Motor neuron (in vitro differentiated cells): ENCODE data around the gene KANTR. TPM values are rescaled to one million over a fixed set of nuclear protein-coding genes. Genes with fewer than 3 reads are reported as not detected.
A peak's percentile ranks its signal among the peaks of the same experiment; 100 is the strongest.

ENCODE experiments used
- ATAC-seq, 8 experiments: fragments of 200-7000 bp; cut with Tn5 transposase; replicated peaks in 6 of 8; 2 replicates each; pipeline ENCODE4 v1.8.0; 2021; ENCODE audit warnings: mild to moderate bottlenecking in 8 of 8, moderate library complexity in 8 of 8
- H3K27ac ChIP-seq, 2 donors: fragments of 250-450 bp; sonication (Bioruptor Pico); 2 replicates each; pipeline ENCODE4 v1.9.0; 2021; ENCODE audit warnings: antibody characterized with exemption in 2 of 2, mild to moderate bottlenecking in 2 of 2, moderate library complexity in 1 of 2
- H3K4me1 ChIP-seq, 2 donors: fragments of 250-450 bp; sonication (Bioruptor Pico); replicated peaks in 1 of 2; 2 replicates each; pipeline ENCODE4 v1.6.1; 2021; ENCODE audit warnings: antibody characterized with exemption in 2 of 2, mild to moderate bottlenecking in 2 of 2, moderate library complexity in 1 of 2
- H3K4me3 ChIP-seq, 5 donors: fragments of 250-450 bp; sonication (Bioruptor Pico); 2 replicates each; pipeline ENCODE4 v1.9.0; 2021; ENCODE audit warnings: antibody characterized with exemption in 5 of 5, mild to moderate bottlenecking in 5 of 5, moderate library complexity in 4 of 5
- WGBS, 10 experiments: fragments of 450-650 bp; shearing (Covaris generic); methylation state at CpG; one replicate each; pipeline ENCODE4 v1.0.0; 2022; 5-methylcytosine and 5-hydroxymethylcytosine counted together
- in situ Hi-C, 9 experiments: fragments of 400-800 bp; cut with MboI; loops; one replicate each; pipeline ENCODE4 v1.15.0; 2021; ENCODE audit warnings: low sequenced_read_pairs in 9 of 9, low pct_unique_long_range_greater_than_20kb in 2 of 9; ENCODE audit not compliant: unreplicated experiment in 9 of 9
- total RNA-seq, 8 experiments: library from RNA; unstranded; fragments of 300-600 nt; gene quantifications; 2 replicates each; pipeline versions ENCODE4 v1.2.3 to v1.2.4, GENCODE V29; 2022

KANTR gene
- total RNA-seq, 8 experiments from 2014 or later: 7.0 to 26.9 (median 18.3) TPM

DNA sequence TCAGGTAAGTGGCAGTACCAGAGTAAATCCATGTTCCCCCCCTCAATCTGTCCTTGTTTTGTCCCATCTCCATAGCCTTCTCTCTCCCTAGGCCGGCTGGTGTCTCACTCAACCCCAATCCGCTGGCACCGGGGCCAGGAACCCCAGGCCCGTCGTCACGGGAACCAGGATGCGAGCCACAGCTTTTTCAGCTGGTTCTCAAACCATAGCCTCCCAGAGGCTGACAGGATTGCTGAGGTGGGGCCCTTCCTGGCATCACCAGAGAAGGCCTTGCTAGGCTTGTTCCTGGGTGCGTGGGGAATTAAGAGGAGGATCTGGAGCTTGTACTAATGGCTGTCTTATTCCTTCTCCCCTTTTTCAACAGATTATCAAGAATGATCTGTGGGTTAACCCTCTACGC lies 9.1 kb upstream of the KANTR start:
- in situ Hi-C loops: no loop called here
- no peak overlapping the region for H3K27ac ChIP-seq
- no peak overlapping the region for H3K4me3 ChIP-seq
- peaks cover 11 to 28% of the 10 kb centered on the region in 2 donors for H3K4me1 ChIP-seq
- no peak for ATAC-seq
- 88 to 100% methylated on average over 1 to 4 of the region's 9 CpGs; no CpG with 5 or more reads in 8 of the 10 experiments for WGBS, 10 experiments

DNA sequence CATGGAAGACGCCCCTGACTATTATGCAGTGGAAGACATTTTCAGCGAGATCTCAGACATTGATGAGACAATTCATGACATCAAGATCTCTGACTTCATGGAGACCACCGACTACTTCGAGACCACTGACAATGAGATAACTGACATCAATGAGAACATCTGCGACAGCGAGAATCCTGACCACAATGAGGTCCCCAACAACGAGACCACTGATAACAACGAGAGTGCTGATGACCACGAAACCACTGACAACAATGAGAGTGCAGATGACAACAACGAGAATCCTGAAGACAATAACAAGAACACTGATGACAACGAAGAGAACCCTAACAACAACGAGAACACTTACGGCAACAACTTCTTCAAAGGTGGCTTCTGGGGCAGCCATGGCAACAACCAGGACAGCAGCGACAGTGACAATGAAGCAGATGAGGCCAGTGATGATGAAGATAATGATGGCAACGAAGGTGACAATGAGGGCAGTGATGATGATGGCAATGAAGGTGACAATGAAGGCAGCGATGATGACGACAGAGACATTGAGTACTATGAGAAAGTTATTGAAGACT lies 8.2 kb upstream of the KANTR start:
- in situ Hi-C loops: no loop called here
- no peak overlapping the region for H3K4me3 ChIP-seq
- WGBS, 10 experiments: 70 to 88% (median 76%) methylated on average over 8 to 17 of the region's 17 CpGs; no CpG with 5 or more reads in 7 of the 10 experiments
- ATAC-seq: no peak
- peaks cover 9 to 25% of the 10 kb centered on the region in 2 donors for H3K4me1 ChIP-seq
- H3K27ac ChIP-seq: no peak overlapping the region

DNA sequence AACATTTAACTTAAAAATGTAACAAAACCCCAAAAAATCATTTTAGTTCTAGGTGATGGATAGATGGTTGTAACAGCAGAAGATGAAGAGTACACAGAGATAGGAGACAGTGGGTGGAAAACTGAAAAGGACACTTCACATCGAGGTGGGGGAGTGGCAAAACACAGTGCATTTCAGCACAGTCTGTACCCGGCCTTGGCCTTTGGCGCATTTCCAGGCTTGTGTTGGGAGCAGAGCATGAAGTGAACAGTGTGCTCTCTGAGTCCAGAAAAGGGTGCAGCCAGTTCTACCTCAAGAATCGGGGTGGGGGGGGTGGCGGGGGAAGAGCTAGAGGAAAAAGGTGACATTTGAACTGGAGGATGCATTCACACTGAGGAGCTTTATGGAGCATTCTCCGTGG lies 7.5 kb upstream of the KANTR start:
- no peak overlapping the region for H3K4me3 ChIP-seq
- whole genome bisulfite sequencing, 10 experiments: 75 to 100% (median 100%) methylated on average over 1 to 2 of the region's 6 CpGs; no CpG with 5 or more reads in 7 of the 10 experiments
- in situ Hi-C loops: no loop called here
- H3K27ac ChIP-seq: no peak overlapping the region
- no peak for ATAC-seq
- H3K4me1 ChIP-seq: peaks cover 8 to 22% of the 10 kb centered on the region in 2 donors

DNA sequence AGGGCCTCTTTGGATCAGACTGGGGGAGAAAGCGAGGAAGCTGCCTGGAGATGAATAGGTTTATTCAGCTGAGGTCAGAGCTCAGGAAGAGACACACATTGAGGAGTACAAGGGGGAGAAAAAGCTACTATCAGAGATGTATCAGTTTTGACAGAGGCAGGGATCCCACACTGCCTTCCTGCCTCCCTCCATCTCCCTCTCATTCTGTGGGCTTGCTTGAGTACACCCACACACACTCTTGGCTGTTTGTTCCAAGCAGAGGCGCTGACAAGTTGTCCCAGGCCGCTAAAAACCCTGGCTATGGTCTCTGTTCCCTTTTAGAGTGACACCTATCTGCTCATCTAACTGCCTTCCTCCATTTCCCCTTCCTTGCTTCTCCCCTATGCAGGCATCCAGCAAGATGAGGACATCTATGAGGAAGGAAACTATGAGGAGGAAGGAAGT lies 6.5 kb upstream of the KANTR start:
- no peak overlapping the region for H3K27ac ChIP-seq

DNA sequence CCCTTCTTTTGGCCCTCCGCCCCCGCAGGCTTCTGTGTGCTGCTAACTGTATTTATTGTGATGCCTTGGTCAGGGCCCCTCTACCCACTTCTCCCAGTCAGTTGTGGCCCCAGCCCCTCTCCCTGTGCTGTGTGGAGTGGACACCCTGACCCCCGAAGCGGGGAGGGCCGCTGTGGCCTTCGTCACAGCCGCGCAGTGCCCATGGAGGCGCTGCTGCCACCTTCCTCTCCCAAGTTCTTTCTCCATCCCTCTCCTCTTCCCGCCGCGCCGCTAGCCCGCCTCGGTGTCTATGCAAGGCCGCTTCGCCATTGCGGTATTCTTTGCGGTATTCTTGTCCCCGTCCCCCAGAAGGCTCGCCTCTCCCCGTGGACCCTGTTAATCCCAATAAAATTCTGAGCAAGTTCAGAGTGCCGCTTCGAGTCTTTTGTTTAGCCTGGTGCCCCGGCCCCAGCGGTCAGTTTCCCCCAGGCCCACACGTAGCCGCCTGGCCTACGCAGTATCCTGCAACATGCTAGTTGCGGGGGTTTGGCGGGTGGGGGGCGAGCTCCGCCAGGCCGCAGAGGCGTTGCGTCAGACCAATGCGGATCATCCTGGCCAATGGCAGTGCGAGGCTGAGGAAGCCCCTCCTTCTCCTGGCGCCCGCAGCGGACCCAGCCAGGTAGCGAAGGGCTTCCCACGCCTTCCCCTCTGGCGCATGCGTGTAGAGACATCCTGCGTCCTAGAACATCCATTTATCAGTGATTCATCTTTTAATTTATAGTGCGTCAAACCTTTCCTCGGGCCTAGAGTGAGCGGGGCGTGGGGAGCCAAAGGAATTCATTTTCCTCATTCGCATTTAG lies 5.6 kb upstream of the KANTR start:
- WGBS, 10 experiments: 0 to 33% (median 4%) methylated on average over 2 to 18 of the region's 51 CpGs; no CpG with 5 or more reads in 5 of the 10 experiments
- in situ Hi-C loops: no loop called here

More for the DNA sequence above, 6.5 kb upstream of the KANTR start:
- ATAC-seq: no peak
- 24% methylated on average over 2 of the region's 3 CpGs; no CpG with 5 or more reads in 9 of the 10 experiments for WGBS, 10 experiments
- H3K4me1 ChIP-seq: peaks cover 8 to 22% of the 10 kb centered on the region in 2 donors
- H3K4me3 ChIP-seq: no peak overlapping the region
- in situ Hi-C loops: no loop called here

DNA sequence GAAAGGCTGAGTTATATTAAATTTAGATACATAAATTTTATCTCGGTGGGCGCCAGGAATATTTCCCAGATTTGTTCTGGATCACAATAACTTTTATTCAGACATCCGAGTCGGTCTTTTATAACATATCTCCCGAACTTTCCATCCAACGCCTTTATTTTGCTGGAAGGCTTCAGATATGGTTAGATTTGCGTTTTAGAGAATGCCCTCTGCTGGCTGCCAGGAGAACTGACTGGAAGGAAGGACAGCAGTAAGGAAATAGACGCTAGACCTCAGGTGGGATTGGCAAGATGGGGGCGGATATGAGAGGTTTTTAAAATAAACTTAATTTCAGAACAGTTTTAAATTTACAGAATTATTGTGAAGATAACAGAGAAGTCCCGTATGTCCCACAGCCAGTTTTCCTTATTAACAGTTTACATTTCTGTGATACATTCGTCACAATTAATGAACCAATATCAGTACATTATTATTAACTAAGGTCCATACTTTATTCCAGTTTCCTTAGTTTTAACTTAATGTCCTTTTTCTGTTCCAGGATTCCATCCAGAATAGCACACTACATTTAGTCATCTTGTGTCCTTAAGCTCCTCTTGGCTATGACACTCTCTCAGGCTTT lies 4.6 kb upstream of the KANTR start:
- in situ Hi-C loops: no loop called here
- WGBS, 10 experiments: 0 to 50% (median 20%) methylated on average over 1 to 8 of the region's 11 CpGs; no CpG with 5 or more reads in 3 of the 10 experiments
- Histone ChIP-seq H3K27ac (peak overlapping the region; percentile 68 to 74), H3K4me3 (peak overlapping the region; percentile 27 to 38 (median 34)), H3K4me1 (peaks cover 8 to 15% of the 10 kb centered on the region in 2 donors)
- ATAC-seq: peak in 1 of 8 experiments; percentile 2

More for the DNA sequence above, 5.6 kb upstream of the KANTR start:
- Histone ChIP-seq H3K4me1 (peaks cover 8 to 22% of the 10 kb centered on the region in 2 donors), H3K4me3 (peak overlapping the region; percentile 27 to 38 (median 34)), H3K27ac (peak overlapping the region; percentile 87 to 94)
- ATAC-seq: peak; percentile 28 to 91 (median 86)

DNA sequence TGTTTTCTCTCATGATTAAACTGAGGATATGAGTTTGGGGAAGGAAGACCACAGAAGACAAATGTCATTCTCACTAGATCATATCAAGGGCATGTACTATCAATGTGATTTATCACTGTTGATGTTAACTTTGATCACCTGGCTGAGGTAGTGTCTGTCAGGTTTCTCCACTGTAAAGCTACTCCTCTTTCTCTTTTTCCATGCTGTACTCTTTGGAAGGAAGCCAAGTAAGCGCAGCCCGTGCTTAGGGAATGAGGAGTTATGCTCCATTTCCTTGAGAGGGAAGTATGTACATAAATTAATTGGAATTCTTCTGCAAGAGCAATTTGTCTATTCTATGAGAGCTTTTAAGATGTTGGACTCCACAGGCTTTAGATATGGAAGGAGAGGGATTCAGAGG lies 4.0 kb upstream of the KANTR start:
- no peak overlapping the region for H3K4me3 ChIP-seq
- ATAC-seq: no peak
- H3K27ac ChIP-seq: no peak overlapping the region
- in situ Hi-C loops: no loop called here
- H3K4me1 ChIP-seq: peaks cover 8 to 15% of the 10 kb centered on the region in 2 donors
- WGBS, 10 experiments: 0% methylated on average over 2 of the region's 2 CpGs; no CpG with 5 or more reads in 9 of the 10 experiments

DNA sequence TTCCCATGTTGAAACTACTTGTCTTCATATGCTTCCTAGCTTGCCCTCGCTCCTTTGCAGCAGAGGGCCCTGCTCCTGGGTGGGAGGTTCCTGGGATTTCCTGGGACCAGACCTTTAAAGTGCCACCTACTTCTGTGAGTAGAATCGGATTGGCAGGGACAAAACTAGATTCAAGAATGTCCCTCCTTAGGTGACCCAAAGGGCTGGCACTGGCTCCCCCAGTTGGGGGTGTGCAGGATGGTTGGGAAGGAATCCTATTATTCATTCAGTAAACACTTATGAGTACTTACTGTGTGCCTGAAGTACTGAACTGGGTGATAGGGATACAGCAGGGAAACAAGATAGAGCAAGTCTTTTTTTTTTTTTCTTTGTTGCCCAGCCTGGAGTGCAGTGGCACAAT lies 2.6 kb upstream of the KANTR start:
- Histone ChIP-seq H3K4me3 (no peak overlapping the region), H3K4me1 (peaks cover 8 to 15% of the 10 kb centered on the region in 2 donors), H3K27ac (no peak overlapping the region)
- WGBS, 10 experiments: 60 to 80% methylated on average over 1 of the region's 2 CpGs; no CpG with 5 or more reads in 8 of the 10 experiments
- ATAC-seq: no peak
- in situ Hi-C loops: no loop called here

DNA sequence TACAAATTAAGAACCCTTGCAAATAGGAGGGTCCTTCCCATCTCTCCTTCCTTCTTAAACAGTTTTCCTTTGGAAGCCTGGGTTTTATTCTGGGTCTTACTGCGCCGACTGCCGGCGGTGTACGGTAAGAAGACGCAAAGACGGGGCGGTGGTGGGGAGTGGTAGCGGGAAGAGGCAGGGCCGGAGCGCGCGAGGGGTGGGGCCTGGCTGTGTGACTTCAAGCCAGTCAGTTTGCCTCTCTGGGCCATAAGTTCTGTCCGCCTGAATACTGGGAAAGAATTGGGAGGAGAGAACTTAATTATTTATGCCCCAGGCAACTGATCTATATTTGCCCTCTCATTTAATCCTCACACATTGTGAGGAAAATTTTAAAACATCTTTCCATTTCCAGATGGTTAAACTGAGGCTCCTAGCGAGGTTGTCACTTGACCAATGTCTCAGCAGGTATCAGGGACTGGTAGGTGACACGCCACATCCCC lies 726 bp upstream of the KANTR start:
- 0 to 7% methylated on average over 2 to 3 of the region's 16 CpGs; no CpG with 5 or more reads in 8 of the 10 experiments for WGBS, 10 experiments
- H3K4me1 ChIP-seq: peaks cover 2% of the 10 kb centered on the region in 2 donors
- H3K4me3 ChIP-seq: peak overlapping the region; percentile 31 to 84 (median 52)
- ATAC-seq: peak; percentile 12 to 44 (median 34)
- in situ Hi-C loops: no loop called here
- H3K27ac ChIP-seq: peak overlapping the region; percentile 70 to 85

DNA sequence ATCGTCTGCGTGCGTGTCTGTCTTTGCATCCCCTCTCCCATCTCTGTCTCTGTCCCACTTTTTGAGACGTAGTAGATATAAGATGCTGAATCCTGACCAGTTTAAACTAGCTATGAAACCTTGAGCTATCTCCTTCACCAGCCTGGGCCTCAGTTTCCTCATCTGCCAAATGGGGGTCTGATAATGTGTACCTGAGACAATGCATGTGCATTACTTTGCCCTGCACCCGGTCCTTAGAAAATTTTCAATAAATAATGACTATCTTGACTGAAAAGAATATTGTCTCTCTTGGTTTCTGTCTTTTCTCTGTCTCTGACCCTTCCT lies 602 bp downstream of the KANTR start:
- Histone ChIP-seq H3K4me3 (peak overlapping the region; percentile 45 to 84 (median 56)), H3K27ac (peak overlapping the region; percentile 73 to 79), H3K4me1 (no peaks in the 10 kb centered on the region)
- in situ Hi-C loops: no loop called here
- WGBS, 10 experiments: 0 to 16% methylated on average over 1 to 3 of the region's 5 CpGs; no CpG with 5 or more reads in 8 of the 10 experiments
- no peak for ATAC-seq

DNA sequence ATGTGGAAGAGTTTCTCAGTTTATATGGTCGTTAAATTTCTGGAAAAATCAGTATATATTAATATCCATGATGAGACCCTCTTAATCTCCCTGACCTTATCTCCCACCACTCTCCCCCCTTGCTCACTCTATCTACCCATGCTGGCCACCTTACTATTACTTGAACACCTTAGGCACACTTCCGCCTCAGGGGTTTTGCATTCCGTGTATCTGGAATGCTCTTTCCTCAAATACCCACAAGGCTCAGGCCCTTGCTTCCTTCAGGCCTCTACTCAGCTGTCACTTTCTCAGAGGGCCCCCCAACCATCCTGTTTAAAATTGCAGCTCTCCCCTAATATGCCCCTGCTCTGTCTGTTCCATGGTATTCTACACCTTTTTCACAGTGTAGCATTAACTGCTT lies 1.9 kb downstream of the KANTR start:
- Histone ChIP-seq H3K27ac (no peak overlapping the region), H3K4me1 (no peaks in the 10 kb centered on the region), H3K4me3 (no peak overlapping the region)
- 0 to 100% (median 40%) methylated on average over 1 to 2 of the region's 3 CpGs; no CpG with 5 or more reads in 7 of the 10 experiments for WGBS, 10 experiments
- no peak for ATAC-seq
- in situ Hi-C loops: no loop called here

DNA sequence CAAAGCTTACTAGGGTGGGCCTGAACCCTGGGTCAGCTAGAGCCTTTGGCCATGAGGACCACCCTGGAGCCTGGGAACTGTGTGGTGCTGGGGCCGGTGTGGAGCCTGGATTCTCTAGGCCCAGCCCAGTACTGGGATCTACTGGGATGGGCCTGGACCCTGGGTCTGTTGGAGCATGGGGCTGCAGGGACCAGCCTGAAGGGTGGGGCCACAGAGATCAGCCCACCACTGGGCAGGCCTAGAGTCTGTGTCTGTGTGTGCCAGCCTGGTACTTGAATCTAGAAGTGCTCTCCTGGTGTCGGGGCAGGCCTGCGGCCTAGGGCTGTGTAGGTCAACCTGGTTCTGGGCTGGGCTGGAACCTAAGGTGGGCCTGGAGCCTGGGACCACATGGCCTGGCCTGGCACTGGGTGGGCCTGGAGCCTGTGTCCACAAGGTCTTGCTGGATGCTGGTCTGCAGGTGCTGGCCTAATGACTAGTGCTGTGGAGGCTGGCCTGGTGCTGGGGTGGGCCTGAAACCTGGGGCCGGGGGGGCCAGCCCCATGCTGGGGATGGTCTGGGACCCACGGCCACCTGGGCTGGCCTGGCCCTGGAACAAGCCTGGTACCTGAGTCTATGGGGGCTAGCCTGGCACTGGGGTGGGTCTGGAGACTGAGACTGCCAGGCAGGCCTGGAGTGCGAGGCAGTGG lies 21.1 kb downstream of the KANTR start:
- Histone ChIP-seq H3K4me1 (no peaks in the 10 kb centered on the region), H3K4me3 (no peak overlapping the region), H3K27ac (no peak overlapping the region)
- no peak for ATAC-seq
- in situ Hi-C loops: no loop called here
- no CpG with 5 or more reads among the region's 6 CpGs for WGBS, 10 experiments
